ENCODE measurements around the gene SRMS. TPM values are rescaled to one million over a fixed set of nuclear protein-coding genes. Genes with fewer than 3 reads are reported as not detected.

SRMS gene
- total and polyA plus RNA-seq, 4 donors = 0.06 TPM; not detected in 3

DNA sequence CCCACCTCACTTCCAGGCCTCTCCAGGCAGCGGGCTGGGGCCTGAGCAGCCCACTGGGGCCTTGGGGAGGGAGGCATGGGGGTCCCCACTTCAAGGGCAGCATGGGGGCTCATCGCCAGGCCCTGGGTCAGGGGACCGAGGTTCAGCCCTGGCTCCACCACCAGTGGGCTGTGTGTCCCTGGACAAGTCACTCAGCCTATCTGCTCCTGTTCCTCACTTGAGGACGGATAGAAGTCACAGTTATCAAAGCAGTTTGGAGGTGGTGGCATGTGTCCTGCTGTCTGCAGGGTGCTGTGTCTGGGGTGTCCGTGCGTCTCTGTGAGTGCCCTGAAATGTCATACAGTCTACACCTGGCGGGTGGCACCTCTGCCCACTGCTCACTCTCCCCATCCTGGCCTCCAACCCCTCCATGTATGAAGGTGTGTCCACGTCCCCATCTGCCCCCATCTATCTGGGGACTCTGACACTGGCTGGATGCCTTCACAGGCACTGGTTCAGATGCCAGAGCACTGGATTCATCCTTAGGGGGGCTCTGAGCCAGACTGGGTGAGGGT is 52.3 kb downstream of the SRMS start:
- H3K9ac ChIP-seq (ENCODE audit: insufficient read depth in 1 of 2, low read length in 2 of 2) = no peak overlapping the region
- no peaks in the 10 kb centered on the region for H3K36me3 ChIP-seq (ENCODE audit: control insufficient read depth in 4 of 4, insufficient read depth in 4 of 4, low read length in 4 of 4)
- no peak for ATAC-seq (ENCODE audit: insufficient read depth, low FRiP score)
- TF ChIP-seq, protein P1, sequence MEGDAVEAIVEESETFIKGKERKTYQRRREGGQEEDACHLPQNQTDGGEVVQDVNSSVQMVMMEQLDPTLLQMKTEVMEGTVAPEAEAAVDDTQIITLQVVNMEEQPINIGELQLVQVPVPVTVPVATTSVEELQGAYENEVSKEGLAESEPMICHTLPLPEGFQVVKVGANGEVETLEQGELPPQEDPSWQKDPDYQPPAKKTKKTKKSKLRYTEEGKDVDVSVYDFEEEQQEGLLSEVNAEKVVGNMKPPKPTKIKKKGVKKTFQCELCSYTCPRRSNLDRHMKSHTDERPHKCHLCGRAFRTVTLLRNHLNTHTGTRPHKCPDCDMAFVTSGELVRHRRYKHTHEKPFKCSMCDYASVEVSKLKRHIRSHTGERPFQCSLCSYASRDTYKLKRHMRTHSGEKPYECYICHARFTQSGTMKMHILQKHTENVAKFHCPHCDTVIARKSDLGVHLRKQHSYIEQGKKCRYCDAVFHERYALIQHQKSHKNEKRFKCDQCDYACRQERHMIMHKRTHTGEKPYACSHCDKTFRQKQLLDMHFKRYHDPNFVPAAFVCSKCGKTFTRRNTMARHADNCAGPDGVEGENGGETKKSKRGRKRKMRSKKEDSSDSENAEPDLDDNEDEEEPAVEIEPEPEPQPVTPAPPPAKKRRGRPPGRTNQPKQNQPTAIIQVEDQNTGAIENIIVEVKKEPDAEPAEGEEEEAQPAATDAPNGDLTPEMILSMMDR (IDR thresholded peaks at IDR 0.05; ENCODE audit: control extremely low read depth, extremely low read depth) = no peak
- DNase-seq = no peak
- WGBS, 2 donors = 84 to 91% methylated on average over 8 of the region's 8 CpGs
- H3K9me3 ChIP-seq (ENCODE audit: control insufficient read depth in 4 of 4, insufficient read depth in 3 of 4, low read length in 3 of 4) = no peaks in the 10 kb centered on the region
- peaks cover 0 to 8% (median 2%) of the 10 kb centered on the region in 5 donors for H3K4me1 ChIP-seq (ENCODE audit: control insufficient read depth in 5 of 5, insufficient read depth in 5 of 5, low read length in 5 of 5)
- peaks cover 11 to 42% (median 18%) of the 10 kb centered on the region in 3 donors for H3K27me3 ChIP-seq (ENCODE audit: control insufficient read depth in 3 of 3, insufficient read depth in 3 of 3, low read length in 2 of 3)
- H3K27ac ChIP-seq (ENCODE audit: low read depth in 1 of 2, low read length in 1 of 2) = no peak overlapping the region
- no peak overlapping the region for H3K4me3 ChIP-seq

DNA sequence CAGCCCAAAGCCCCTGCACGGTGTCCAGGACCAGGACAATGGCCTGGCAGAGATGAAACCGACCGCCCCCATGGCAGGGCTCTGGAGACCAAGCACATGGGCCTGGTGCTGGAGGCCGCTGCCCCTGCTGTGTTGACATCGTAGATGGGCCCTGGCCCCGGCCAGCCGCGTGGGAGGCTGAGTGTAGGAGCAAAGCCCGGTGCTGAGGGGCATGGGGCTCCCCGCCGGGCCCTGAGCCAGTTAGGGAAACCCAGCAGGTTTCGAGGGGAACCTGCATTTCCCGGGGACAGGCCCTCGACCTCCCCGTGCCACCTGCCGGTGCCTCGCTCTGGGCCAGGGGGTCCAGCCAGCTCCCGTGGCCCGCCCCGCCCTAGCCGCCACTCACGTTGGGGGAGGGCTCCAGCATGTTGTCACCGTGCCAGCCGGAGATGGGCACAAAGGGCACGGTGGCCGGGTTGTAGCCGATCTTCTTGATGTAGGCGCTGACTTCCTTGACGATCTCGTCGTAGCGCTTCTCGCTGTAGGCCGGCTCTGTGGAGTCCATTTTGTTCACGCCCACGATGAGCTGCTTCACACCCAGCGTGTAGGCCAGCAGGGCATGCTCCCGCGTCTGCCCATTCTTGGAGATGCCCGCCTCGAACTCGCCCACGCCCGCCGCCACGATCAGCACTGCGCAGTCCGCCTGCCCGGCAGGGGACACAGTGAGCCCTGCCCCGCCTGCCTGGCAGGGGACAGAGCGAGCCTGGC is 53.0 kb downstream of the SRMS start:
- 82 to 91% methylated on average over 46 to 51 of the region's 51 CpGs for WGBS, 2 donors
- Histone ChIP-seq H3K4me3 (no peak overlapping the region), H3K27ac (ENCODE audit: low read depth in 1 of 2, low read length in 1 of 2) (no peak overlapping the region), H3K9ac (ENCODE audit: insufficient read depth in 1 of 2, low read length in 2 of 2) (no peak overlapping the region), H3K27me3 (ENCODE audit: control insufficient read depth in 3 of 3, insufficient read depth in 3 of 3, low read length in 2 of 3) (peaks cover 7 to 36% (median 16%) of the 10 kb centered on the region in 3 donors), H3K4me1 (ENCODE audit: control insufficient read depth in 5 of 5, insufficient read depth in 5 of 5, low read length in 5 of 5) (peaks cover 0 to 7% (median 2%) of the 10 kb centered on the region in 5 donors), H3K36me3 (ENCODE audit: control insufficient read depth in 4 of 4, insufficient read depth in 4 of 4, low read length in 4 of 4) (no peaks in the 10 kb centered on the region), H3K9me3 (ENCODE audit: control insufficient read depth in 4 of 4, insufficient read depth in 3 of 4, low read length in 3 of 4) (no peaks in the 10 kb centered on the region)
- ATAC-seq (ENCODE audit: insufficient read depth, low FRiP score) = no peak
- DNase-seq = no peak
- TF ChIP-seq, protein P1 (IDR thresholded peaks at IDR 0.05; ENCODE audit: control extremely low read depth, extremely low read depth) = no peak

DNA sequence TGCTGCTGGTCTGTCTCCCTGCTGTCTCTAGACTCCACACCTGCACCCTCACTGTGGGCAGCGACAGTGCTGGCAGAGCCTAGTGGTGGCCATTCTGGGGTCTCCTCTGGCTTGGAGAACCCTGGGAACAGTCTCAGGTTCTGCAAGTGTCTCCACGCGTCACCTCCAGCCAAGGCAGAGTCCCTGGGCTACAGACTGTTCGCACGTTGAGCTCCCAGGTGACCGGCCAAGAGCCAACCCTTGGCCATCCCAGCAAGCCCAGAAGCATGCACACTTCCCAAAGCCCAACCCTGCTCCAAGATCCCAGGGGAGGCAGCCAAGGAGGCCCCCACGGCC is 53.5 kb downstream of the SRMS start:
- 82 to 93% methylated on average over 7 of the region's 7 CpGs for WGBS, 2 donors
- peaks cover 7 to 37% (median 17%) of the 10 kb centered on the region in 3 donors for H3K27me3 ChIP-seq (ENCODE audit: control insufficient read depth in 3 of 3, insufficient read depth in 3 of 3, low read length in 2 of 3)
- TF ChIP-seq, protein P1 (IDR thresholded peaks at IDR 0.05; ENCODE audit: control extremely low read depth, extremely low read depth) = no peak
- DNase-seq (no peak), ATAC-seq (ENCODE audit: insufficient read depth, low FRiP score) (no peak)
- no peak overlapping the region for H3K4me3 ChIP-seq
- no peaks in the 10 kb centered on the region for H3K9me3 ChIP-seq (ENCODE audit: control insufficient read depth in 4 of 4, insufficient read depth in 3 of 4, low read length in 3 of 4)
- no peak overlapping the region for H3K27ac ChIP-seq (ENCODE audit: low read depth in 1 of 2, low read length in 1 of 2)
- no peak overlapping the region for H3K9ac ChIP-seq (ENCODE audit: insufficient read depth in 1 of 2, low read length in 2 of 2)
- H3K4me1 ChIP-seq (ENCODE audit: control insufficient read depth in 5 of 5, insufficient read depth in 5 of 5, low read length in 5 of 5) = peaks cover 0 to 5% (median 0%) of the 10 kb centered on the region in 5 donors
- no peaks in the 10 kb centered on the region for H3K36me3 ChIP-seq (ENCODE audit: control insufficient read depth in 4 of 4, insufficient read depth in 4 of 4, low read length in 4 of 4)

All from lung (tissue), 12 donors.